IPS-20b (cell line): ENCODE measurements around the gene ATG2A.
A peak's percentile ranks its signal among the peaks of the same experiment; 100 is the strongest.

Experiments
- H3K27ac ChIP-seq: one replicate; pipeline ENCODE4 v1.5.1; 2013; ENCODE audit warnings: low read length
- H3K27me3 ChIP-seq: 2 replicates; pipeline ENCODE4 v1.6.1; 2013; ENCODE audit warnings: mild to moderate bottlenecking, low read length, inconsistent platforms; ENCODE audit not compliant: insufficient read depth
- H3K36me3 ChIP-seq: 2 replicates; pipeline ENCODE4 v1.6.1; 2013; ENCODE audit warnings: low read depth, mild to moderate bottlenecking, inconsistent platforms, low read length, moderate library complexity; ENCODE audit not compliant: insufficient read depth
- H3K4me1 ChIP-seq: 2 replicates; pipeline ENCODE4 v1.6.1; 2013; ENCODE audit warnings: mild to moderate bottlenecking, control low read depth, inconsistent platforms, low read length, moderate library complexity; ENCODE audit not compliant: insufficient read depth
- H3K4me3 ChIP-seq: 2 replicates; pipeline ENCODE4 v1.5.1; 2013; ENCODE audit warnings: mild to moderate bottlenecking, low read length, inconsistent platforms
- H3K9ac ChIP-seq: 2 replicates; pipeline ENCODE4 v1.6.1; 2013; ENCODE audit warnings: low read depth, mild to moderate bottlenecking, inconsistent platforms, low read length, moderate library complexity
- H3K9me3 ChIP-seq: 2 replicates; pipeline ENCODE4 v1.6.1; 2013; ENCODE audit warnings: mild to moderate bottlenecking, low read depth, low read length, inconsistent platforms; ENCODE audit not compliant: insufficient read depth

Gene ATG2A

GRCh38 chr11:64923944-64924909 lies 7.2 kb upstream of the ATG2A start, which contains the start of gene PPP2R5B:
Gene PPP2R5B, plus strand, starts transcription at chr11:64924689. Its CDS starts 1,046 bp downstream, at chr11:64925735.
- Histone ChIP-seq H3K9me3 (no peaks in the 10 kb centered on the region), H3K27me3 (peaks cover 8% of the 10 kb centered on the region; the same call in 1 of the 2 replicates), H3K9ac (peak within 1 kb of the TSS; percentile 59; the same call in 1 of the 2 replicates), H3K4me3 (peak within 1 kb of the TSS; percentile 63), H3K27ac (no peak within 1 kb of the TSS), H3K4me1 (peaks cover 3% of the 10 kb centered on the region; the same call in 1 of the 2 replicates), H3K36me3 (no peaks in the 10 kb centered on the region)

DNA sequence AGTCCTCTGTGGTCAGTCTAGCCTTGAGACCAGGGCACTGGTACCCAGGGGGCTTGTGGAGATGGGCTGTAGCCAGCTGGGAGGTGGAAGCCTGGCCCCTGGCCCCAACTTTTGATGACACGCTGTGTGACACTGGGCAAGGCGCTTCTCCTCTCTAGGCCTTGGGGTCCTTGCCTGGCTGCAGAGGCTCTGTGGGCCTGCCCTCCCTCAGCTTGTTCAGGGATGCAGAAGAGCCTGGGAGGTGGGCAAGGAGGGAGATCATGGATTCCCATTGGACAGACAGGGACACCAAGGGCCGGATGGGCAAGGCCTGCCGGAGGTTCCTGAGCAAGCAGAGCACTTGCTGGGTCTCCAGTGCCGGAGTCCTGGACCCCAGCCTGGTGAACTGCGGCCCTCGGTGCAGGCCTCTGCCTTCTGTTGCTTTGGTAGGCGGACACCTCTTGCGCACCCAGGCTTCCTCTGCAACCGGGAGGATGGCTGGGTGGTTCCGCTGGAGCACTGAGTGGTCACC lies 6.2 kb upstream of the ATG2A start:
- Histone ChIP-seq H3K27ac (no peak overlapping the region), H3K27me3 (peaks cover 8% of the 10 kb centered on the region; the same call in 1 of the 2 replicates), H3K9ac (peak overlapping the region; percentile 59; the same call in 1 of the 2 replicates), H3K4me1 (peaks cover 3% of the 10 kb centered on the region; the same call in 1 of the 2 replicates), H3K9me3 (no peaks in the 10 kb centered on the region), H3K4me3 (no peak overlapping the region), H3K36me3 (no peaks in the 10 kb centered on the region)

GRCh38 chr11:64921384-64921783 lies 4.4 kb upstream of the ATG2A start:
- no peaks in the 10 kb centered on the region for H3K36me3 ChIP-seq
- no peak overlapping the region for H3K27ac ChIP-seq
- peaks cover 3% of the 10 kb centered on the region; the same call in 1 of the 2 replicates for H3K4me1 ChIP-seq
- H3K4me3 ChIP-seq: no peak overlapping the region
- H3K27me3 ChIP-seq: peaks cover 8% of the 10 kb centered on the region; the same call in 1 of the 2 replicates
- H3K9ac ChIP-seq: no peak overlapping the region
- no peaks in the 10 kb centered on the region for H3K9me3 ChIP-seq

GRCh38 chr11:64920124-64920523 lies 3.1 kb upstream of the ATG2A start:
- H3K36me3 ChIP-seq: no peaks in the 10 kb centered on the region
- H3K4me3 ChIP-seq: no peak overlapping the region
- no peak overlapping the region for H3K9ac ChIP-seq
- peaks cover 8% of the 10 kb centered on the region; the same call in 1 of the 2 replicates for H3K4me1 ChIP-seq
- H3K27ac ChIP-seq: no peak overlapping the region
- peaks cover 4% of the 10 kb centered on the region; the same call in 1 of the 2 replicates for H3K27me3 ChIP-seq
- H3K9me3 ChIP-seq: no peaks in the 10 kb centered on the region

- H3K27ac ChIP-seq: no peak overlapping the region
- H3K4me3 ChIP-seq: no peak overlapping the region
- no peaks in the 10 kb centered on the region for H3K9me3 ChIP-seq
- no peaks in the 10 kb centered on the region for H3K36me3 ChIP-seq
- no peaks in the 10 kb centered on the region for H3K27me3 ChIP-seq
- H3K9ac ChIP-seq: no peak overlapping the region
- peaks cover 8% of the 10 kb centered on the region; the same call in 1 of the 2 replicates for H3K4me1 ChIP-seq
Observed at GRCh38 chr11:64919627-64920026, 2.6 kb upstream of the ATG2A start.

- Histone ChIP-seq H3K9ac (peak overlapping the region; percentile 84; the same call in 1 of the 2 replicates), H3K4me3 (peak overlapping the region; percentile 99), H3K36me3 (peaks cover 2% of the 10 kb centered on the region; the same call in 1 of the 2 replicates), H3K4me1 (peaks cover 5% of the 10 kb centered on the region; the same call in 1 of the 2 replicates), H3K27me3 (no peaks in the 10 kb centered on the region), H3K27ac (no peak overlapping the region), H3K9me3 (no peaks in the 10 kb centered on the region)
Observed at GRCh38 chr11:64918017-64918416, 1.0 kb upstream of the ATG2A start.

DNA sequence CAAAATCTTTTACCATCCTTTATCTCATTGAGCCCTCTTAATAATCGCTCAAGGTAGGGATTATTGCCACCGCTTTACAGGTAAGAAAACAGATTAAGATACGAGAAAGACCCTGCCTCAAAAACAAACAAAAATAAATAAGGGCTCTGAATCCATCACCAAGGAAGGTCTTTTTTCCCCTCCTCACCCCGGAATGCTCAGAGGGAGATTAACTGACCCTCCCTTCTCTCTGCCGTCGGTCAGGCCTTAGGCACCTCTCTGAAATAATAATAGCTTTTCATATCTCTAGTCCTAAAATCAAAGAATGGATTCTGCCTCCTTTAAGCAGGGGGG lies 620 bp upstream of the ATG2A start:
- peaks cover 5% of the 10 kb centered on the region; the same call in 1 of the 2 replicates for H3K4me1 ChIP-seq
- H3K36me3 ChIP-seq: peaks cover 6% of the 10 kb centered on the region; the same call in 1 of the 2 replicates
- no peaks in the 10 kb centered on the region for H3K27me3 ChIP-seq
- peak overlapping the region; percentile 84; the same call in 1 of the 2 replicates for H3K9ac ChIP-seq
- H3K4me3 ChIP-seq: peak overlapping the region; percentile 99
- H3K27ac ChIP-seq: peak overlapping the region; percentile 12
- H3K9me3 ChIP-seq: no peaks in the 10 kb centered on the region

DNA sequence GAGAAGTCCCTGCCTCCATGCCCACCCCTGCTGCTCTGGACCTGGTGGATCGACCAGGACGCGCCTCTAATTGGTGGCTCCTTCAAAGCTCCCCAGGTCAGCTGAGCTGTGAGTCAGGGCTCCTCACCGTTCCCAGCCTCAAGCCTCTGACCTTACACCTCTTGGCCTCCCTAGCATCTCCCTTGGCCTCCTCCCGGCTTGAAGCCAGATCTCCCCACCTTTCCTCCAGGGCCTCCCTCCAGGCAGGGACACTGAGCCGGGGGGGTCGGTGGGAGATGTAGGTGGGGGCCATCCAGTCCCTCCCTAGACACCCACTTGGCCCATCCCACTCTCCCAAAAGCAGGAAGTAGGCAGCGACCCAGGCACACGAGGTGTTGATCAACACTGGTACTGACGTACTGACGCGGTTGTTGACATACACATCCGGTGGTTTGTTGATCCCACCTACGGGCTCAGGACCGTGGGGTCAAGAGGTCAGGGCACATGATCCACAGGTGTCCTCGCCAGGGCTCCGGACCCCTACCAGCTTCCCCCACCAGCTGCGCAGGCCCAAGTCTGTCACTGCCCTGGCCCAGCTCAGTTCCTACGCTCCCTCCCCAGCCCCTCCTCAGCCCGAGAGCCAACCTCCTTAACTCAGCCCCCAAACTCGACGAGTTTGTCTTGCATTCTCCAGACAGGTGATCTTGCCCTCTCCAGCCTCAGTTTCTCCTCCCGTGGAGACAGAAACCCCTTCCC lies 802 bp downstream of the ATG2A start:
- peak overlapping the region; percentile 98 for H3K9ac ChIP-seq
- H3K27ac ChIP-seq: peak overlapping the region; percentile 75
- H3K4me1 ChIP-seq: peaks cover 5% of the 10 kb centered on the region; the same call in 1 of the 2 replicates
- peak overlapping the region; percentile 99 for H3K4me3 ChIP-seq
- H3K9me3 ChIP-seq: no peaks in the 10 kb centered on the region
- peaks cover 12% of the 10 kb centered on the region for H3K36me3 ChIP-seq
- H3K27me3 ChIP-seq: no peaks in the 10 kb centered on the region

DNA sequence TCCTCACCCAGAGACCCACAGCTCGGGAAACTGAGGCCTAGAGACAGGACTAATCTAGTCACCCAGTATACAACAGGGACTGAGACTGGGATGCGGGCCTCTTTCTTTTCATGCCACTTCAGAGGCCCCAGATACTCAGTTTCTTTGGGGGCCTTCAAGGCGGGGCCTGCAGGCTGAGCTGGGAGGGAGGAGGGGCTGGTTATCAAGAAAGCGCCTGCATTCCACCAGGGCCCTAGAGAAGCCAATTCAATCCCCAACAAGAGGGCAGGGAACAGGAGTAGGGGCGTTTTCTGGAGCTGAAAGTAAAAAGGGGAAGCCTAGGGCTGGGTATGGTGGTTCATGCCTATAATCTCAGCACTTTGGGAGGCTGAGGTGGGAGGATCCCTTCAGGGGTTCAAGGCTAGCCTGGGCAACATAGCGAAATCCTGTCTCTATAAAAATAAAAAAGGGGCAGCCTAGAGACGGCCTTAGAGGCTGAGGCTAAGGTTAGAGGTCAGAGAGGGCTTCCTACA lies 1.6 kb downstream of the ATG2A start:
- H3K36me3 ChIP-seq: peaks cover 20% of the 10 kb centered on the region
- H3K4me1 ChIP-seq: peaks cover 5% of the 10 kb centered on the region; the same call in 1 of the 2 replicates
- H3K9ac ChIP-seq: peak overlapping the region; percentile 98; the same call in 1 of the 2 replicates
- H3K4me3 ChIP-seq: no peak overlapping the region
- no peaks in the 10 kb centered on the region for H3K9me3 ChIP-seq
- no peak overlapping the region for H3K27ac ChIP-seq
- no peaks in the 10 kb centered on the region for H3K27me3 ChIP-seq

- Histone ChIP-seq H3K9ac (no peak overlapping the region), H3K36me3 (peaks cover 26% of the 10 kb centered on the region)
Observed at GRCh38 chr11:64914123-64914522, 2.9 kb downstream of the ATG2A start.

GRCh38 chr11:64913171-64913727 lies 3.8 kb downstream of the ATG2A start:
- H3K9ac ChIP-seq: no peak overlapping the region
- H3K9me3 ChIP-seq: no peaks in the 10 kb centered on the region
- no peak overlapping the region for H3K27ac ChIP-seq
- peaks cover 5% of the 10 kb centered on the region; the same call in 1 of the 2 replicates for H3K4me1 ChIP-seq
- H3K36me3 ChIP-seq: peaks cover 28% of the 10 kb centered on the region
- H3K27me3 ChIP-seq: no peaks in the 10 kb centered on the region
- H3K4me3 ChIP-seq: no peak overlapping the region

More at GRCh38 chr11:64914123-64914522, 2.9 kb downstream of the ATG2A start:
- no peak overlapping the region for H3K27ac ChIP-seq
- H3K4me3 ChIP-seq: no peak overlapping the region
- no peaks in the 10 kb centered on the region for H3K27me3 ChIP-seq
- H3K9me3 ChIP-seq: no peaks in the 10 kb centered on the region
- H3K4me1 ChIP-seq: peaks cover 5% of the 10 kb centered on the region; the same call in 1 of the 2 replicates
